Psoas muscle (tissue), 8 donors: ENCODE results near the gene DEPDC5. TPM values are rescaled to one million over a fixed set of nuclear protein-coding genes. Genes with fewer than 3 reads are reported as not detected.
A peak's percentile ranks its signal among the peaks of the same experiment; 100 is the strongest.

ENCODE experiments used
- ATAC-seq, 4 donors: fragments of 200-7000 bp; cut with Tn5 transposase; one replicate each; pipeline ENCODE4 v1.9.1; 2020; ENCODE audit warnings: moderate library complexity in 3 of 4, mild to moderate bottlenecking in 2 of 4
- DNase-seq, 2 donors: peaks; one replicate each; pipeline ENCODE4 v3.0.0-alpha.2; 2020
- H3K27ac ChIP-seq: fragments of 200-600 bp; one replicate; pipeline ENCODE4 v1.8.0; 2022
- H3K27me3 ChIP-seq, 3 donors: fragments of 200-600 bp in 1 of 3; one replicate each; pipeline versions ENCODE4 v1.6.1 to v1.8.0; 2013 to 2022; ENCODE audit warnings: low read length in 2 of 3, mild to moderate bottlenecking in 2 of 3, moderate library complexity in 1 of 3; ENCODE audit not compliant: insufficient read depth in 3 of 3
- H3K36me3 ChIP-seq, 2 donors: fragments of 200-600 bp in 1 of 2; one replicate each; pipeline versions ENCODE4 v1.6.1 to v1.8.0; 2013 to 2022; ENCODE audit warnings: low read depth in 1 of 2, mild to moderate bottlenecking in 1 of 2, moderate library complexity in 1 of 2; ENCODE audit not compliant: insufficient read depth in 1 of 2
- H3K4me1 ChIP-seq: fragments of 200-600 bp; one replicate; pipeline ENCODE4 v1.8.0; 2022
- H3K4me3 ChIP-seq: fragments of 200-600 bp; one replicate; pipeline ENCODE4 v1.8.0; 2022; ENCODE audit warnings: mild to moderate bottlenecking
- H3K9me3 ChIP-seq: fragments of 200-600 bp; one replicate; pipeline ENCODE4 v1.8.0; 2022
- WGBS, 3 donors: extraction: QIAGEN DNeasy Blood & Tissue Kit; methylation state at CpG; one replicate each; pipeline versions ENCODE4 v1.1.6 to v1.1.7; 2013; 5-methylcytosine and 5-hydroxymethylcytosine counted together
- intact Hi-C, 2 donors: fragments of 100-400 bp; cut with DNase I; formaldehyde crosslinking; loops; one replicate each; pipeline versions ENCODE4 v1.11.0 to v1.14.2; 2022
- polyA plus RNA-seq, 3 donors: library from polyadenylated mRNA; stranded (reverse); fragments of 200-250 nt; gene quantifications; one replicate each; pipeline ENCODE4 v1.2.3, GENCODE V29; 2013
- total RNA-seq, 4 donors: library from RNA; stranded (reverse); fragmentation: NEBNext Ultra II Directional in 2 of 4; extraction: Animal tissue kit (Norgen Biotek cat#: 25700) in 2 of 4; gene quantifications; one replicate each; pipeline versions ENCODE4 v1.2.1 to v1.2.4, GENCODE V29; 2021 to 2023
- TF ChIP-seq, protein P1 (sequence below): fragments of 200-600 bp; IDR thresholded peaks from one replicate; pipeline ENCODE4 v1.8.0; 2022; ENCODE audit warnings: antibody characterized with exemption
- donor health status: healthy with polysubstance abuse.
- donor health status: DM: no; HTN: no; CAD: no; lungs with moderate emphysema.
- donor health status: Bipolar disorder and iron deficiency.
- donor health status: healthy.
- donor health status: DM: yes; HTN: yes; CAD: no.
- donor health status: DM: no; HTN: no; CAD: no.
- donor health status: DM: no; HTN: no; CAD: no.
- donor health status: DM: yes; HTN: yes; CAD: no.

Gene DEPDC5
- total and polyA plus RNA-seq, 7 donors, result 6.3 to 15.6 (median 9.1) TPM

DNA sequence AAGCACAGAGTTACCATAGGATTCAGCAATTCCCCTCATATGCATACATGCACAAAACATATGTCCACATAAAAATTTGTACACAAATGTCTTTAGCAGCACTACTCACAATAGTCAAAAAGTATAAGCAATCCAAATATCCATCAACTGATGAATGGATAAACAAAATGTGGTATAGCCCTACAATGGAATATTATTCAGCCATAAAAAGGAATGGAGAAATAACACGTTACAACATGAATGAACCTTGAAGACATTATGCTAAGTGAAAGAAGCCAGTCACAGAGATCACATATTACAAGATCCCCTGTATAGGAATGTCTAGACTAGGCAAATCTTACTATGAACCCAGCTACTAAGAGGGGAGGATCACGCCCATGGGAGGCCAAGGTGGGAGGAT lies 11.1 kb upstream of the DEPDC5 start:
- no peak for ATAC-seq
- Histone ChIP-seq H3K27ac (no peak overlapping the region), H3K27me3 (no peaks in the 10 kb centered on the region), H3K4me3 (no peak overlapping the region), H3K9me3 (no peaks in the 10 kb centered on the region), H3K36me3 (peaks cover 4 to 71% of the 10 kb centered on the region in 2 donors), H3K4me1 (peaks cover 1% of the 10 kb centered on the region)
- TF ChIP-seq, protein P1, sequence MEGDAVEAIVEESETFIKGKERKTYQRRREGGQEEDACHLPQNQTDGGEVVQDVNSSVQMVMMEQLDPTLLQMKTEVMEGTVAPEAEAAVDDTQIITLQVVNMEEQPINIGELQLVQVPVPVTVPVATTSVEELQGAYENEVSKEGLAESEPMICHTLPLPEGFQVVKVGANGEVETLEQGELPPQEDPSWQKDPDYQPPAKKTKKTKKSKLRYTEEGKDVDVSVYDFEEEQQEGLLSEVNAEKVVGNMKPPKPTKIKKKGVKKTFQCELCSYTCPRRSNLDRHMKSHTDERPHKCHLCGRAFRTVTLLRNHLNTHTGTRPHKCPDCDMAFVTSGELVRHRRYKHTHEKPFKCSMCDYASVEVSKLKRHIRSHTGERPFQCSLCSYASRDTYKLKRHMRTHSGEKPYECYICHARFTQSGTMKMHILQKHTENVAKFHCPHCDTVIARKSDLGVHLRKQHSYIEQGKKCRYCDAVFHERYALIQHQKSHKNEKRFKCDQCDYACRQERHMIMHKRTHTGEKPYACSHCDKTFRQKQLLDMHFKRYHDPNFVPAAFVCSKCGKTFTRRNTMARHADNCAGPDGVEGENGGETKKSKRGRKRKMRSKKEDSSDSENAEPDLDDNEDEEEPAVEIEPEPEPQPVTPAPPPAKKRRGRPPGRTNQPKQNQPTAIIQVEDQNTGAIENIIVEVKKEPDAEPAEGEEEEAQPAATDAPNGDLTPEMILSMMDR, result no peak
- DNase-seq, result no peak
- 99 to 100% (median 99%) methylated on average over 2 of the region's 2 CpGs for WGBS, 3 donors
- intact Hi-C loops, result no loop called here

DNA sequence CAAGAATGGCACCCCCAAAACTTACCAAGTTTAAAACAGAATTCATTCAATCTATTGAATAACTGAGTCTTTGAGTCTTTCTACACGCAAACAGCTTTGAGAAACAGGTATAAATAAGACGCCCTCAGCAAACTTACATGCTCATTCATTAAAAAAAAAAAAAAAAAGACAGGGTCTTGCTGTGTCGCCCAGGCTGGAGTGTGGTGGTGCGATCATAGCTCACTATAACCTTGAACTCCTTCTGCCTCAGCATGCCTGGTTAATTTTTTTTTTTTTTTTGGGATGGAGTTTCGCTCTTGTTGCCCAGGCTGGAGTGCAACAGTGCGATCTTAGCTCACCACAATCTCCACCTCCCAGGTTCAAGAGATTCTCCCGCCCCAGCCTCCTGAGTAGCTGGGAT lies 9.9 kb upstream of the DEPDC5 start:
- TF ChIP-seq, protein P1, result no peak
- no peak for DNase-seq
- H3K4me1 ChIP-seq, result peaks cover 13% of the 10 kb centered on the region
- no peaks in the 10 kb centered on the region for H3K27me3 ChIP-seq
- H3K36me3 ChIP-seq, result peaks cover 0 to 60% of the 10 kb centered on the region in 2 donors
- H3K27ac ChIP-seq, result no peak overlapping the region
- no peak overlapping the region for H3K4me3 ChIP-seq
- no peak for ATAC-seq
- no peaks in the 10 kb centered on the region for H3K9me3 ChIP-seq
- intact Hi-C loops, result no loop called here
- WGBS, 3 donors, result 91 to 97% (median 96%) methylated on average over 7 of the region's 7 CpGs

DNA sequence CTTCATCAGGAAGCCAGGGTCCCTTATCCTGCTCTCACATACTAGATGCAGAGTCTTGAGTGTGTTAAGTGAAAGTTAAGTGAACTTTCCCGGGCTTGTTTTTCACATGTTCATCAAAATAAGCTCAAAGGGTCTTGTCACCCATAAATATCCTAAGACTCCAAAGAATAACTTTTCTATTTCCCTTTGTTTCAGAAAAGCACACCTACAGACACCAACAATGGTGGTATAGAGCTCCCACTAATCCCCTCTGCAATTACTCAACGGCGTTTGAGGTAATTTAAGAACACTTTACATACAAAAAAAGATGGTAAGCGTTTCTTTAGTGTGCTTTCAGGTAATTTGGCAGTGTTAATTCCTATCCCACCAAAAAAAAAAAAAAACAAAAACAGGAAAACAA lies 6.4 kb upstream of the DEPDC5 start:
- Histone ChIP-seq H3K27me3 (no peaks in the 10 kb centered on the region), H3K27ac (no peak overlapping the region), H3K36me3 (peaks cover 0 to 30% of the 10 kb centered on the region in 2 donors), H3K4me1 (peaks cover 28% of the 10 kb centered on the region), H3K9me3 (no peaks in the 10 kb centered on the region), H3K4me3 (no peak overlapping the region)
- TF ChIP-seq, protein P1, result no peak
- DNase-seq (no peak), ATAC-seq (no peak)
- intact Hi-C loops, result no loop called here
- WGBS, 3 donors, result 51 to 62% (median 55%) methylated on average over 4 of the region's 4 CpGs

DNA sequence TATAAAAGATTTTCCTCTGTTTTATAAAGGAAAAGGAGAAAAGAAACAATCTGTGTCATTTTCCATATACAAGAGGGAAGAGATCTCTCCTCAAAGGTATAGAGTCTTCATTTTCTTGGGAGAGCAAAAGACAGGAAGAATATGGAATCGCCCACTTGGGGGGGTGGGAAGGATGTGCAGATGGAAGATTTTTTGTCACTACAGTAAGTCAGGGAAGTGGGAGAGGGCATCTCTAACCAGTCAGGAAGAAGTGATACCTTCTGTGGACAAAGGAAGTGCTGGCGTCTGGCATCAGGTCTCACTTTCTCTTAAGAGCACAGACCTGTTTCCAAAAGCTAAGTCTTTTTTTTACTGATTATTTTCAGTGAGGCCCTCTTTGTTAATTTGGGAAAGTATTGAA lies 5.3 kb upstream of the DEPDC5 start:
- H3K36me3 ChIP-seq, result peaks cover 0 to 25% of the 10 kb centered on the region in 2 donors
- TF ChIP-seq, protein P1, result no peak
- intact Hi-C loops, result no loop called here
- no peak for ATAC-seq
- 28 to 39% (median 33%) methylated on average over 2 of the region's 2 CpGs for WGBS, 3 donors
- DNase-seq, result no peak
- H3K27me3 ChIP-seq, result no peaks in the 10 kb centered on the region
- no peak overlapping the region for H3K27ac ChIP-seq
- peaks cover 35% of the 10 kb centered on the region for H3K4me1 ChIP-seq
- no peaks in the 10 kb centered on the region for H3K9me3 ChIP-seq
- H3K4me3 ChIP-seq, result peak overlapping the region; percentile 94
